ENCODE data around the gene PIP4K2B. TPM values are rescaled to one million over a fixed set of nuclear protein-coding genes. Genes with fewer than 3 reads are reported as not detected.

The PIP4K2B gene
- total RNA-seq, 4 donors from 2014 or later = 14.4 to 32.6 (median 24.1) TPM

DNA sequence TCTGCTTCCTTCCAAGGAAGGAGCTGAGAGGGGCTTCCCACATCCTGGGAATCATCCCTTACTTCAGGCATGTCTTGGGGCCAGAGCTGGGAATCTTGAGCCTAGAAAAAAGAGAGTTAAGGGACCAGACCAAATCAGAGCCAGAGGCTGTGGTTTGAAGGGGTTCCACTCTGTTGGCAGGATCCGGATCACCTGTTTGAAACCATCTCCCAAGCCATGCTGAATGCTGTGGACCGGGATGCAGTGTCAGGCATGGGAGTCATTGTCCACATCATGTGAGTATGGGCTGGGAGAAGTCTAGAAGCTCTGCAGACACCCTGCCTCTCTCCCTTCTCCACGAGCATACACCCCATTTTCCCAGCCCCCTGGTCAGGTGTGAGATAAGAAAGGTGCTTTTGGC is 37.1 kb downstream of the PIP4K2B start:
- WGBS, 2 donors = 96 to 97% methylated on average over 3 of the region's 3 CpGs
- Histone ChIP-seq H3K27ac (no peak overlapping the region), H3K36me3 (peaks cover 26 to 100% (median 46%) of the 10 kb centered on the region in 3 donors), H3K4me3 (no peak overlapping the region), H3K27me3 (no peaks in the 10 kb centered on the region), H3K4me1 (no peaks in the 10 kb centered on the region), H3K9me3 (no peaks in the 10 kb centered on the region)
- intact Hi-C loops (cut with DNase I) = no loop called here
- TF ChIP-seq, protein P1, sequence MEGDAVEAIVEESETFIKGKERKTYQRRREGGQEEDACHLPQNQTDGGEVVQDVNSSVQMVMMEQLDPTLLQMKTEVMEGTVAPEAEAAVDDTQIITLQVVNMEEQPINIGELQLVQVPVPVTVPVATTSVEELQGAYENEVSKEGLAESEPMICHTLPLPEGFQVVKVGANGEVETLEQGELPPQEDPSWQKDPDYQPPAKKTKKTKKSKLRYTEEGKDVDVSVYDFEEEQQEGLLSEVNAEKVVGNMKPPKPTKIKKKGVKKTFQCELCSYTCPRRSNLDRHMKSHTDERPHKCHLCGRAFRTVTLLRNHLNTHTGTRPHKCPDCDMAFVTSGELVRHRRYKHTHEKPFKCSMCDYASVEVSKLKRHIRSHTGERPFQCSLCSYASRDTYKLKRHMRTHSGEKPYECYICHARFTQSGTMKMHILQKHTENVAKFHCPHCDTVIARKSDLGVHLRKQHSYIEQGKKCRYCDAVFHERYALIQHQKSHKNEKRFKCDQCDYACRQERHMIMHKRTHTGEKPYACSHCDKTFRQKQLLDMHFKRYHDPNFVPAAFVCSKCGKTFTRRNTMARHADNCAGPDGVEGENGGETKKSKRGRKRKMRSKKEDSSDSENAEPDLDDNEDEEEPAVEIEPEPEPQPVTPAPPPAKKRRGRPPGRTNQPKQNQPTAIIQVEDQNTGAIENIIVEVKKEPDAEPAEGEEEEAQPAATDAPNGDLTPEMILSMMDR (IDR thresholded peaks at IDR 0.05) = no peak
- TF ChIP-seq POLR2A (IDR thresholded peaks at IDR 0.05) = no peak
- DNase-seq = no peak

DNA sequence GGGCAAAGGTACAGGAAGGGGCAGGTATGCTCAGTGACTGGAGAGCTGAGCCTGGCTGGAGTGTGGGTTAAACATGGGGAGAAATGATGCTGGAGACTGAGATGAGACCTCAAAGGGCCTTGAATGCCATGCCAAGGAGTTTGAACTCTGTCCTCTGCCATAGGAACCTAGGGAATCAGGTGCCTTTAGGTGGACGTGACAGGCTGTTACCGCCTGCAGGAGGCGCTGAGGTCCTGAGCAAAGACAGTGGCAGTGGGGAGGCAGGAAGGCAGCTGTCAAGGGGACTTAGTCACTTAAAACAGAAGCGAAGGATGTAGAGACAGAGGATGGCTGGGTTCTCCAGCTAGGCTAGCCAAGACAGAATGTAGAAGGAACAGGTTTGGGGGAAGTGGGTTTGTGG is 37.7 kb downstream of the PIP4K2B start:
- DNase-seq = no peak
- H3K27me3 ChIP-seq = no peaks in the 10 kb centered on the region
- no peaks in the 10 kb centered on the region for H3K9me3 ChIP-seq
- no peak overlapping the region for H3K4me3 ChIP-seq
- intact Hi-C loops (cut with DNase I) = no loop called here
- no peak for TF ChIP-seq POLR2A (IDR thresholded peaks at IDR 0.05)
- TF ChIP-seq, protein P1 (IDR thresholded peaks at IDR 0.05) = peak in 2 of 6 experiments; percentile 6 to 28
- no peak overlapping the region for H3K27ac ChIP-seq
- no peaks in the 10 kb centered on the region for H3K4me1 ChIP-seq
- peaks cover 25 to 100% (median 42%) of the 10 kb centered on the region in 3 donors for H3K36me3 ChIP-seq
- WGBS, 2 donors = 76 to 82% methylated on average over 4 of the region's 4 CpGs

DNA sequence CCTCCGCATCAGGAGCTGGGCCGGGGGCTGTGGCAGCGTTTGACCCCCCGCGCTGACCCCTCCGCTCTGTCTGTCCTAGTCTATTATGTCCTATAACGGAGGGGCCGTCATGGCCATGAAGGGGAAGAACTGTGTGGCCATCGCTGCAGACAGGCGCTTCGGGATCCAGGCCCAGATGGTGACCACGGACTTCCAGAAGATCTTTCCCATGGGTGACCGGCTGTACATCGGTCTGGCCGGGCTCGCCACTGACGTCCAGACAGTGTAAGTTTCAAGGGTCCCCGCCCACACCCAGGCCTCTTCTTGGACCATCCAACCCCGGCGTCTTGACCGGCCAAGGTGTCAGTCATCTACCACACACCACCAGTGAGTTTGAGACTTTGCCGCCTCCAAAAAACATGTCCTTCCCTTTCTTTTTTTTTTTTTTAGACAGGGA is 46.3 kb downstream of the PIP4K2B start:
- Histone ChIP-seq H3K9me3 (no peaks in the 10 kb centered on the region), H3K4me3 (peak overlapping the region; percentile 69 to 99 (median 87)), H3K27ac (peak overlapping the region; percentile 80 to 94 (median 92)), H3K27me3 (peaks cover 0 to 14% (median 0%) of the 10 kb centered on the region in 4 donors), H3K36me3 (peaks cover 0 to 42% (median 14%) of the 10 kb centered on the region in 3 donors), H3K4me1 (peaks cover 32 to 65% (median 44%) of the 10 kb centered on the region in 3 donors)
- intact Hi-C loops (cut with DNase I) = no loop called here
- 8% methylated on average over 21 to 22 of the region's 22 CpGs for WGBS, 2 donors
- DNase-seq = no peak
- TF ChIP-seq, protein P1 (IDR thresholded peaks at IDR 0.05) = no peak
- TF ChIP-seq POLR2A (IDR thresholded peaks at IDR 0.05) = no peak

DNA sequence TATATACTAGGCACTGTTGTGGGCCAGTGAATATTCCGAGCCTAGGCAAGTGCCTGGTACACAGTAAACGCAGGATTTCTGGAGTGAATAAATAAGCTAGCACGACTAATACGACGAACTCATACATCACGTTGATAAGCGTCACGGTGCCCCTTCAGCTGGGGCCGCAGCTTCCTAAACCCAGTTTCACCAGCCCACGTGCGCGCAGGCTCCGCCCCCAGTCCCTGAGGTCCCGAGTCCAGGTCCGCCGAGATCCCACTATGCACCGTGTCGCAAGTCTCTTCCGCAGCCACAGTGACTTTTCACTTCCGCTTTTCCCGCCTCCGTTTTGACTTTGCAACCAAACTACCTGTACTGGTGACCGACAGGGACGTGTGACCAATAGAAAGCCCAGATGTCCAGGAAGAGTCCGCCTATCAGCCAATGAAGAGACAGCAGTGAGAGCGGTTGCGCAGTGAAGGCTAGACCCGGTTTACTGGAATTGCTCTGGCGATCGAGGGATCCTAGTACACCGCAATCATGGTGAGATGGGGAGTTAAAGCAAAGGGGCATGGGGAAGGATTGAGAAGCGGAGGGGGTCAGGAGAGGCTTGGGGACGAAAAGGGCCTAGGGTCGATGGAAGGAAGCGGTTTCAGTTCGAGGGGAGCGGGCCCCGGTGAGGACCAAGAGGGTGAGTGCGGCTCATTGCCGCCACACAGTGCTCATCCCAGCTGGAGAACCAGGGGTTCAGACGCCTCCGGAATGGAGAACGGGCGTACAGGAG is 46.9 kb downstream of the PIP4K2B start, which contains the start of gene PSMB3:
Gene PSMB3, plus strand, starts transcription at position 434 of the 763 bp plus-strand sequence. Its CDS starts 86 bp downstream, at position 520.
- H3K27me3 ChIP-seq = peaks cover 0 to 15% (median 0%) of the 10 kb centered on the region in 4 donors
- H3K36me3 ChIP-seq = peaks cover 0 to 36% (median 9%) of the 10 kb centered on the region in 3 donors
- H3K27ac ChIP-seq = peak within 1 kb of the TSS; percentile 80 to 94 (median 94)
- no peaks in the 10 kb centered on the region for H3K9me3 ChIP-seq
- peak within 1 kb of the TSS; percentile 69 to 99 (median 87) for H3K4me3 ChIP-seq
- intact Hi-C loops (cut with DNase I) = no loop called here
- peak; percentile 96 for DNase-seq
- WGBS, 2 donors = 0 to 1% methylated on average over 28 to 43 of the region's 44 CpGs
- peaks cover 32 to 68% (median 45%) of the 10 kb centered on the region in 3 donors for H3K4me1 ChIP-seq
- TF ChIP-seq, protein P1 (IDR thresholded peaks at IDR 0.05) = no peak
- peak in 2 of 4 donors; percentile 19 to 54 for TF ChIP-seq POLR2A (IDR thresholded peaks at IDR 0.05)

DNA sequence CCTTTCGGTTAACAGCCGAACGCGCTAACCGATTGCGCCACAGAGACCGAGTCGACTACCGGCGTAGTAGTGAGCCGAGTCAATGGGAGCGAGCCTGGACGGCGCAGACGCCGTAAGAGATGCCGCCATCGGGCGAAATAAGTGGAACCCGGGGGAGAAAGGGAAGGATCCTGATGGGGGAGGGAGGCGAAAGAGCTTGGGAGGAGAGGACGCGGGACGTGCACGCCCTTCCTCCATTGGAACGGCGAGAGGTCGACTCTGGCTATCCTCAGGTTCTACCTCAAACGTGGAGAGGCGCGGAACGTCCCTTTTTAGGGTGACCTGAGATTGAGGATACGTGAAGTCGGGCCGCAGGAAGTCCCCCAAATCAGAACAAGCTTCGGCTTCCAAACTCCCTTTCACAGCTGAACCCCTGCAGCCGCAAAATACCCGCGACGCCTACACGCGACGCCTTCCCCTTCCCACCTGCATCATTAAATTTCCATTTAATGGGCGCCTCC is 47.5 kb downstream of the PIP4K2B start:
- no peaks in the 10 kb centered on the region for H3K9me3 ChIP-seq
- H3K4me3 ChIP-seq = peak overlapping the region; percentile 69 to 99 (median 87)
- no peak for DNase-seq
- intact Hi-C loops (cut with DNase I) = no loop called here
- no peak for TF ChIP-seq POLR2A (IDR thresholded peaks at IDR 0.05)
- TF ChIP-seq, protein P1 (IDR thresholded peaks at IDR 0.05) = no peak
- H3K36me3 ChIP-seq = peaks cover 0 to 29% (median 8%) of the 10 kb centered on the region in 3 donors
- H3K4me1 ChIP-seq = peaks cover 35 to 74% (median 46%) of the 10 kb centered on the region in 3 donors
- WGBS, 2 donors = 1% methylated on average over 42 of the region's 44 CpGs
- peaks cover 0 to 20% (median 0%) of the 10 kb centered on the region in 4 donors for H3K27me3 ChIP-seq
- H3K27ac ChIP-seq = peak overlapping the region; percentile 80 to 94 (median 94)

Measured in esophagus squamous epithelium (tissue), 5 donors.